ENCODE measurements around the gene LRCH4.

LRCH4 gene

DNA sequence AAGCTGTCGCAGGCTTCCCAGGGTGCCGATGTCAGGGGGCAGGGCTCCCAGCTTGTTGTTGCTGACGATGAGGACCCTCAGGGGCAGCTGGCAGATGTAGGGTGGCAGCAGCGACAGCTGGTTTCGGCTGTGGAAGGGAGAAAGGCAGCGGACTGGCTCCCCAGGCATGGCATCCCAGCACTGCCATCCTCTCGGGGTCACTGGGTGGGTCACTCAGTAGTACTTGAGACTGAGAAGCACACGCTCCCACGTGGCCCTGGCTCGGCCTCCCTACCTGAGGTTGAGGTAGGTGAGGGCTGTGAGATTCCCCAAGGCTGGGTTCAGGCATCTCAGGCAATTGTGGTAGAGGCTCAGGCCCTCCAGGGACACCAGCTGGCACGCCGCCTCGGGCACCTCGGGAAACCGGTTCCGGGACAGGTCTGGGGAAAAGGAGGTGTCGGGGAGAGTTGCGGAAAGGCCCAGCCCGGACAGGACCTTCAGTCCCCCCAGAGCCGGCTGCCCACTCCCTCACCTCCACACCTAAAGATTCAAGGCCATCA is 3.8 kb downstream of the LRCH4 start:
- Histone ChIP-seq H3K9me3 (ENCODE audit: insufficient read depth, low read length, severe bottlenecking) (no peaks in the 10 kb centered on the region), H3K4me2 (ENCODE audit: insufficient read depth, low read length) (peak overlapping the region; percentile 89), H3K4me1 (ENCODE audit: insufficient read depth, low read length) (peaks cover 40% of the 10 kb centered on the region), H3K27ac (ENCODE audit: low read length) (peak overlapping the region; percentile 94), H3K36me3 (ENCODE audit: insufficient read depth, low read length) (peaks cover 64% of the 10 kb centered on the region), H3K27me3 (ENCODE audit: insufficient read depth, low read length, poor library complexity) (no peaks in the 10 kb centered on the region), H3K9ac (ENCODE audit: low read depth, low read length) (peak overlapping the region; percentile 93; the same call in 1 of the 2 replicates), H3K4me3 (ENCODE audit: low read depth in 1 of 2, low read length in 2 of 2) (peak overlapping the region in 1 of 2 experiments; percentile 90; a peak in 1 of 4 replicates), H3K79me2 (ENCODE audit: insufficient read depth, low read length) (peaks cover 53% of the 10 kb centered on the region), H4K20me1 (ENCODE audit: insufficient read depth, low read length) (peaks cover 67% of the 10 kb centered on the region), H2AFZ (ENCODE audit: low read depth, low read length) (no peak overlapping the region)
- DNase-seq (no peak), ATAC-seq (ENCODE audit: insufficient read depth, low read depth) (no peak)
- TF ChIP-seq, protein P1, sequence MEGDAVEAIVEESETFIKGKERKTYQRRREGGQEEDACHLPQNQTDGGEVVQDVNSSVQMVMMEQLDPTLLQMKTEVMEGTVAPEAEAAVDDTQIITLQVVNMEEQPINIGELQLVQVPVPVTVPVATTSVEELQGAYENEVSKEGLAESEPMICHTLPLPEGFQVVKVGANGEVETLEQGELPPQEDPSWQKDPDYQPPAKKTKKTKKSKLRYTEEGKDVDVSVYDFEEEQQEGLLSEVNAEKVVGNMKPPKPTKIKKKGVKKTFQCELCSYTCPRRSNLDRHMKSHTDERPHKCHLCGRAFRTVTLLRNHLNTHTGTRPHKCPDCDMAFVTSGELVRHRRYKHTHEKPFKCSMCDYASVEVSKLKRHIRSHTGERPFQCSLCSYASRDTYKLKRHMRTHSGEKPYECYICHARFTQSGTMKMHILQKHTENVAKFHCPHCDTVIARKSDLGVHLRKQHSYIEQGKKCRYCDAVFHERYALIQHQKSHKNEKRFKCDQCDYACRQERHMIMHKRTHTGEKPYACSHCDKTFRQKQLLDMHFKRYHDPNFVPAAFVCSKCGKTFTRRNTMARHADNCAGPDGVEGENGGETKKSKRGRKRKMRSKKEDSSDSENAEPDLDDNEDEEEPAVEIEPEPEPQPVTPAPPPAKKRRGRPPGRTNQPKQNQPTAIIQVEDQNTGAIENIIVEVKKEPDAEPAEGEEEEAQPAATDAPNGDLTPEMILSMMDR (IDR thresholded peaks at IDR 0.05; ENCODE audit: borderline replicate concordance, extremely low read depth, low read length, poor library complexity, severe bottlenecking), result no peak
- no peak for TF ChIP-seq EZH2 (IDR thresholded peaks at IDR 0.05; ENCODE audit: borderline replicate concordance, low read depth, low read length, severe bottlenecking)

DNA sequence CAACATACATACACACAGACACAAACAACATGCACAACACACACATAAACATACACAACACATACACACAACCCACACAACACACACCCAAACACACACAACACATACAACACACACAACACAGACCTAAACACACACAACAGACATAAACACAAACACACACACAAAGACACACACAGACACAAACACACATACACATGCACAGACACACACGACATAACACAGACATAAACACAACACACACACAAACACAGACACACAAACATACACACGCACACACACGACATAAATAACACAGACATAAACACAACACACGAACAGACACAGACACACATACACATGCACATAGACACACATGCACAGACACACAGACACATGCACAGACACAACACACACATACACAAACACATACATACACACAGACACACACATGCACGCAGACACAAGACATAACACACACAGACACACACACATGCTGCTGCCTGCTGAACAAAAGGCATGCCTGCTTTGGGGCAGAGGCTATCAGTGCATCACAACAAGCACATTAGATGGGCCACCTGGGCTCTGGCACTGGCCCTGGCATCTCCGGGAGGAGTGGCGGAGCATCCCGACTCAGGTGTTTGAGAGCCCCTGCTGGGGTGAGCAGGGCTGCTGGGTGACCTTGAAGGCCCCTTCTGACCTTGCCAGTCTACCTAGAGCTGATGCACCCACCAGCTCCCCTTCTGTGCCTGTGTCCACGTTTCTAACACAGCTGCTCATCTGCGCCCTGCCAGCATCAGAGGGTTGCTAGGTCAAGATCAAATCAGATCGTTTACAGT is 5.3 kb downstream of the LRCH4 start:
- Histone ChIP-seq H3K4me1 (ENCODE audit: insufficient read depth, low read length) (peaks cover 36% of the 10 kb centered on the region), H2AFZ (ENCODE audit: low read depth, low read length) (no peak overlapping the region), H3K36me3 (ENCODE audit: insufficient read depth, low read length) (peaks cover 79% of the 10 kb centered on the region), H4K20me1 (ENCODE audit: insufficient read depth, low read length) (peaks cover 70% of the 10 kb centered on the region), H3K4me3 (ENCODE audit: low read depth in 1 of 2, low read length in 2 of 2) (no peak overlapping the region), H3K79me2 (ENCODE audit: insufficient read depth, low read length) (peaks cover 51% of the 10 kb centered on the region), H3K27me3 (ENCODE audit: insufficient read depth, low read length, poor library complexity) (no peaks in the 10 kb centered on the region), H3K9me3 (ENCODE audit: insufficient read depth, low read length, severe bottlenecking) (no peaks in the 10 kb centered on the region), H3K9ac (ENCODE audit: low read depth, low read length) (no peak overlapping the region), H3K4me2 (ENCODE audit: insufficient read depth, low read length) (no peak overlapping the region), H3K27ac (ENCODE audit: low read length) (no peak overlapping the region)
- DNase-seq (no peak), ATAC-seq (ENCODE audit: insufficient read depth, low read depth) (no peak)
- TF ChIP-seq, protein P1 (IDR thresholded peaks at IDR 0.05; ENCODE audit: borderline replicate concordance, extremely low read depth, low read length, poor library complexity, severe bottlenecking), result peak; percentile 3
- TF ChIP-seq EZH2 (IDR thresholded peaks at IDR 0.05; ENCODE audit: borderline replicate concordance, low read depth, low read length, severe bottlenecking), result no peak

DNA sequence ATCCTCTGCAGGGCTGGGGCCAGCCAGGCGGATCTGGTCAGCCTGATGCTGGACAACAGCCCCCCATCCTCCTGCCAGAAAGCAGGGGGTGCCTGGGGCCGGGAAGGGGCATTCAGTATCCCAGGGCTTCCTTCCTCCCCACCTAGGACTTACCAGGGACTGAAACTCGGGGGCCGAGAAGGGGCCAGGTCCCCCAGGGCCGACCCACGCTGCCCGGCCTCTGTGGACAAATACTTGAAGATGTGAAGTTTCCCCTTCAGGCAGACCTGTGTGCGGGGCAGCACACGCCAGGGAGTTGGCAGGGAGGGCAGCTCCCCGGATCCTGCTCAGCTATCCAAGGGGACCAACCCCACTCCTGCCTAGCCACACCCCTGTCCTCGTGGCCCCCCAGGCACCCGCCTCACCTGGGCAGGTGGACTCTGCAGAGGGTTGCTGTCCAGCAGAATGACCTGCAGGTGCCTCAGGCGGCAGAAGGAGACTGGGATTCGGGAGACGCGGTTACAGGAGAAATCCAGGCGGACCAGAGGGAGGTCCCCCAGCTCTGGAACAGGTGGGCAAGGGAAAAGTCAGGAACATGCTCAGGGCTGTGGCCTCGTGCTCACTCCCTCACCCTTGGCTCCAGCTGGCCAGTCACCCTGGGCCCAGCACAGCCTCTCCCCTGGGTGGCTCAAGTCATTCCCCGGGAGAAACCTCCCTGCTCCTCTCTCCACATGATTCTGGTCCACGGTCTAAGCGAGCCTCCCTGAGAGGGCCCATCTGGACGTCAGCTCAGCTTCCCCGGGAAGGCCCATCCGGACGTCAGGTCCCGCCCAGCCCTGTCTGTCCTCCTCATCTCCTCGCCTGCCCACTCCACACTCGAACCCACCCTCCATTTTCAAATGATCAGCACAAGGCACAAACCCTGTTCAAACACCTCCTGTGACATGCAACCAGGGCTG is 7.4 kb downstream of the LRCH4 start:
- Histone ChIP-seq H4K20me1 (ENCODE audit: insufficient read depth, low read length) (peaks cover 59% of the 10 kb centered on the region), H3K4me2 (ENCODE audit: insufficient read depth, low read length) (no peak overlapping the region), H3K27ac (ENCODE audit: low read length) (no peak overlapping the region), H3K27me3 (ENCODE audit: insufficient read depth, low read length, poor library complexity) (no peaks in the 10 kb centered on the region), H3K36me3 (ENCODE audit: insufficient read depth, low read length) (peaks cover 91% of the 10 kb centered on the region), H3K4me3 (ENCODE audit: low read depth in 1 of 2, low read length in 2 of 2) (no peak overlapping the region), H3K79me2 (ENCODE audit: insufficient read depth, low read length) (peaks cover 30% of the 10 kb centered on the region), H3K9me3 (ENCODE audit: insufficient read depth, low read length, severe bottlenecking) (no peaks in the 10 kb centered on the region), H3K9ac (ENCODE audit: low read depth, low read length) (no peak overlapping the region), H2AFZ (ENCODE audit: low read depth, low read length) (no peak overlapping the region), H3K4me1 (ENCODE audit: insufficient read depth, low read length) (peaks cover 17% of the 10 kb centered on the region)
- ATAC-seq (ENCODE audit: insufficient read depth, low read depth) (no peak), DNase-seq (no peak)
- TF ChIP-seq EZH2 (IDR thresholded peaks at IDR 0.05; ENCODE audit: borderline replicate concordance, low read depth, low read length, severe bottlenecking), result no peak
- TF ChIP-seq, protein P1 (IDR thresholded peaks at IDR 0.05; ENCODE audit: borderline replicate concordance, extremely low read depth, low read length, poor library complexity, severe bottlenecking), result no peak
